GM12878 (cell line): Measurements from ENCODE around the gene DDX39A. TPM values are rescaled to one million over a fixed set of nuclear protein-coding genes. Genes with fewer than 3 reads are reported as not detected.

Source experiments
- ATAC-seq: fragments of 200-7000 bp; cut with Tn5 transposase; 3 replicates; pipeline ENCODE4 v1.9.1; 2020; ENCODE audit warnings: mild to moderate bottlenecking, moderate library complexity
- BruUV-seq: library from RNA; stranded (reverse); fragments of 400-500 nt; replicated peaks from 2 replicates; lab custom pipeline; 2021; lab: Mats Ljungman, UMichigan
- CTCF ChIA-PET: fragments of 300-600 bp; sonication (Branson Sonifier 250); formaldehyde crosslinking; extraction: SDS; loops from one replicate; lab custom pipeline; 2021; ENCODE audit warnings: inconsistent platforms; lab: Yijun Ruan, JAX
- POLR2A ChIA-PET: fragments of 350-600 bp; formaldehyde crosslinking; extraction: SDS; loops from one replicate; lab custom pipeline; 2021; ENCODE audit warnings: inconsistent platforms; lab: Charles Lee
- RAD21 ChIA-PET: fragments of 300-600 bp; sonication (Branson Sonifier 250); formaldehyde crosslinking; loops from one replicate; lab custom pipeline; 2023; ENCODE audit warnings: antibody characterized with exemption; ENCODE audit not compliant: unreplicated experiment; lab: Charles Lee
- SMC1A ChIA-PET: fragments of 300-600 bp; sonication (Branson Sonifier 250); formaldehyde crosslinking; loops from one replicate; lab custom pipeline; 2023; ENCODE audit not compliant: unreplicated experiment, uncharacterized antibody; lab: Charles Lee
- DNase-seq: peaks from one replicate; pipeline ENCODE4 v3.0.0-alpha.2; 2011; ENCODE audit warnings: low read depth, low spot score
- FAIRE-seq: peaks from 3 replicates; lab custom pipeline; 2011; peaks lifted over from hg19 to GRCh38; lab: Jason Lieb, UNC
- H2AFZ ChIP-seq: 2 replicates; pipeline ENCODE4 v1.6.0; 2011; ENCODE audit warnings: low read depth, low read length, control low read depth; ENCODE audit not compliant: control insufficient read depth
- H3K27ac ChIP-seq: 2 replicates; pipeline ENCODE4 v1.5.1; 2011; ENCODE audit warnings: control low read depth; ENCODE audit not compliant: control insufficient read depth, insufficient read depth
- H3K27me3 ChIP-seq, 2 experiments: replicated peaks in 1 of 2; 2 replicates each; pipeline versions ENCODE4 v1.6.0 to v1.6.1; 2011; ENCODE audit warnings: low read length in 1 of 2; ENCODE audit not compliant: control insufficient read depth in 2 of 2, insufficient read depth in 2 of 2
- H3K36me3 ChIP-seq, 2 experiments: 2 replicates each; pipeline ENCODE4 v1.5.1; 2011; ENCODE audit warnings: low read length in 1 of 2; ENCODE audit not compliant: control insufficient read depth in 2 of 2, insufficient read depth in 2 of 2
- H3K4me1 ChIP-seq: 2 replicates; pipeline ENCODE4 v1.6.1; 2011; ENCODE audit warnings: mild to moderate bottlenecking, low read length, moderate library complexity, mixed read lengths; ENCODE audit not compliant: control insufficient read depth, insufficient read depth
- H3K4me2 ChIP-seq: 2 replicates; pipeline ENCODE4 v1.6.0; 2011; ENCODE audit warnings: control low read depth; ENCODE audit not compliant: control insufficient read depth, insufficient read depth
- H3K4me3 ChIP-seq: fragments of 200-600 bp; sonication (generic); 2 replicates; pipeline ENCODE4 v1.5.1; 2016
- H3K79me2 ChIP-seq: 2 replicates; pipeline ENCODE4 v1.6.0; 2011; ENCODE audit warnings: low read length; ENCODE audit not compliant: control insufficient read depth, insufficient read depth
- H3K9ac ChIP-seq: 2 replicates; pipeline ENCODE4 v1.8.0; 2011; ENCODE audit warnings: low read length, control low read depth, mixed read lengths; ENCODE audit not compliant: control insufficient read depth, insufficient read depth
- H3K9me3 ChIP-seq: replicated peaks from 3 replicates; pipeline ENCODE4 v1.5.1; 2011; ENCODE audit warnings: mild to moderate bottlenecking, low read length; ENCODE audit not compliant: control insufficient read depth, insufficient read depth
- H4K20me1 ChIP-seq: 2 replicates; pipeline ENCODE4 v1.6.0; 2011; ENCODE audit not compliant: control insufficient read depth, insufficient read depth
- ATF2 ChIP-seq: IDR thresholded peaks from 2 replicates; pipeline ENCODE4 v1.6.1; 2012; ENCODE audit warnings: low read length, inconsistent platforms
- GATAD2B ChIP-seq: fragments of 450-650 bp; conservative IDR thresholded peaks from 2 replicates; pipeline ENCODE4 v1.6.1; 2017; ENCODE audit warnings: low read depth, mild to moderate bottlenecking, moderate library complexity
- POLR2AphosphoS5 ChIP-seq: IDR thresholded peaks from 2 replicates; pipeline ENCODE4 v1.6.1; 2011; ENCODE audit warnings: mild to moderate bottlenecking, low read length, inconsistent platforms
- ZNF274 ChIP-seq: IDR thresholded peaks from one replicate; pipeline ENCODE4 v1.8.0; 2011; ENCODE audit not compliant: insufficient read length, insufficient read depth
- WGBS: methylation state at CpG from one replicate; pipeline ENCODE4 v1.1.6; 2016; ENCODE audit warnings: low lambda C conversion rate; ENCODE audit not compliant: insufficient replicate concordance, insufficient coverage; ENCODE audit errors: missing lambda C conversion rate; 5-methylcytosine and 5-hydroxymethylcytosine counted together
- in situ Hi-C: fragments of 300-500 bp; cut with MboI; formaldehyde crosslinking; loops from 9 replicates; pipeline ENCODE4 v1.14.3; 2018; ENCODE audit warnings: mixed read lengths
- intact Hi-C: fragments of 100-400 bp; cut with micrococcal nuclease; formaldehyde crosslinking; loops from one replicate; pipeline ENCODE4 v1.14.2; 2022; ENCODE audit not compliant: unreplicated experiment
- polyA plus RNA-seq, 11 experiments: library from polyadenylated mRNA; depleted of rRNA in 4 of 11; unstranded in 6 of 11; stranded (reverse) in 5 of 11; fragments of >200 nt; fragmentation: Nextera tagmentation in 4 of 11; fragmentation: Illumina TruSeq in 1 of 11; extraction: Ambion mirVana in 4 of 11; extraction: Trizol in 1 of 11; gene quantifications; 1 replicate in 1 of 11; 2 replicates in 10 of 11; pipeline versions ENCODE4 v1.2.1 to v1.2.3, GENCODE V29; 2011 to 2016; ENCODE audit warnings: inconsistent platforms in 2 of 11, missing spikeins in 2 of 11, low read depth in 1 of 11
- total RNA-seq, 4 experiments: library from RNA; depleted of rRNA in 3 of 4; stranded (reverse); fragments of >200 nt in 3 of 4; fragmentation: Illumina TruSeq in 1 of 4; extraction: Trizol in 1 of 4; gene quantifications; 2 replicates each; pipeline versions ENCODE4 v1.2.1 to v1.2.3, GENCODE V29; 2013 to 2021
- TF ChIP-seq, protein P1 (sequence below): fragments of 450-650 bp; IDR thresholded peaks from 2 replicates; pipeline ENCODE4 v1.6.1; 2018; ENCODE audit warnings: borderline replicate concordance, mild to moderate bottlenecking; ENCODE audit not compliant: partially characterized antibody
- TF ChIP-seq, protein P2 (sequence below): fragments of 450-650 bp; IDR thresholded peaks from 2 replicates; pipeline ENCODE4 v1.6.1; 2017; ENCODE audit warnings: mild to moderate bottlenecking

DDX39A gene
- total and polyA plus RNA-seq, 10 of the 15 experiments (the other 5 are each of a cell fraction or from before 2014, with no cell fraction given): 113 to 378 (median 224) TPM

- TF ChIP-seq, protein P1, sequence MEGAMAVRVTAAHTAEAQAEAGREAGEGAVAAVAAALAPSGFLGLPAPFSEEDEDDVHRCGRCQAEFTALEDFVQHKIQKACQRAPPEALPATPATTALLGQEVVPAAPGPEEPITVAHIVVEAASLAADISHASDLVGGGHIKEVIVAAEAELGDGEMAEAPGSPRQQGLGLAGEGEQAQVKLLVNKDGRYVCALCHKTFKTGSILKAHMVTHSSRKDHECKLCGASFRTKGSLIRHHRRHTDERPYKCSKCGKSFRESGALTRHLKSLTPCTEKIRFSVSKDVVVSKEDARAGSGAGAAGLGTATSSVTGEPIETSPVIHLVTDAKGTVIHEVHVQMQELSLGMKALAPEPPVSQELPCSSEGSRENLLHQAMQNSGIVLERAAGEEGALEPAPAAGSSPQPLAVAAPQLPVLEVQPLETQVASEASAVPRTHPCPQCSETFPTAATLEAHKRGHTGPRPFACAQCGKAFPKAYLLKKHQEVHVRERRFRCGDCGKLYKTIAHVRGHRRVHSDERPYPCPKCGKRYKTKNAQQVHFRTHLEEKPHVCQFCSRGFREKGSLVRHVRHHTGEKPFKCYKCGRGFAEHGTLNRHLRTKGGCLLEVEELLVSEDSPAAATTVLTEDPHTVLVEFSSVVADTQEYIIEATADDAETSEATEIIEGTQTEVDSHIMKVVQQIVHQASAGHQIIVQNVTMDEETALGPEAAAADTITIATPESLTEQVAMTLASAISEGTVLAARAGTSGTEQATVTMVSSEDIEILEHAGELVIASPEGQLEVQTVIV: no peak
- TF ChIP-seq ATF2: no peak
Observed at GRCh38 chr19:14437578-14438140, 18.5 kb upstream of the DDX39A start (continued).

DNA sequence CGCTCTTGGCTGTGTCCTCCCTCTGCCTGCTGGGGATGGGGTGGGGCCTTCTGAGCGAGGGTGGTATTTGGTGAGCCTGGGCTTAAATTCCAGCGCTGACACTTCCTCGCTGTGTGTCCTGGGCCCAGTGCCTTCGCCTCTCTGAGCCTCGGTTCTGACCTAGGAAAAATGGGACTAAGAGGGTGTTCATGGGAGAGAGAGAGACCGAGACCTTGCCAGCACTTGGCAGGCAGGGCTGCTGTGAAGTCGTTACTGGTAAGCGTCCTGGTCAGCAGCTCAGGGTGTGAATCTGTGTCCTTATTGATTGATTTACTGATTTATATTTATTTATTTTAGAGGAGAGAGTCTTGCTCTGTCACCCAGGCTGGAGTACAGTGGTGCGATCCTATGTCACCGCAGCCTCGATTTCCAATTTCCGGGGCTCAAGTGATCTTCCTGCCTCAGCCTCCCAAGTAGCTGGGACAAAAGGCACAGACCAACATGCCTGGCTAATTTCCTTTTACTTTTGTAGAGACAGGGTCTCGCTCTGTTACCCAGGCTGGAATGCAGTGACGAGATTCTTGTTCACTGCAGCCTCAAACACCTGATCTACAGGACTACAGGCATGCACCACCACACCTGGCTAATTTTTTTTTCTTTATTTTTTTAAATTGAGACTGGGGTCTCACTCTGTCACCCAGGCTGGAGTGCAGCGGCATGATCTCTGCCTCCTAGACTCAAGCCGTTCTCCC, 16.3 kb upstream of the DDX39A start:
- ChIA-PET SMC1A (no interaction called here), RAD21 (no interaction called here), POLR2A (interaction anchor here (0.5 kb wide), 1 partner anchor 15 kb away, joined by 4 read pairs; no protein-coding TSS in a partner anchor), CTCF (interaction anchor here (0.6 kb wide), 1 partner anchor 69 kb away, joined by 3 read pairs; no protein-coding TSS in a partner anchor)
- H3K4me3 ChIP-seq: no peak overlapping the region
- no peak overlapping the region for H2AFZ ChIP-seq
- no peaks in the 10 kb centered on the region for H3K9me3 ChIP-seq
- no peaks in the 10 kb centered on the region for H4K20me1 ChIP-seq
- H3K4me1 ChIP-seq: peaks cover 30% of the 10 kb centered on the region
- 90% methylated on average over 16 of the region's 17 CpGs for WGBS
- no peak overlapping the region for H3K27ac ChIP-seq
- no peak for TF ChIP-seq GATAD2B
- no peak for TF ChIP-seq ZNF274
- no peak for TF ChIP-seq POLR2AphosphoS5
- TF ChIP-seq, protein P2, sequence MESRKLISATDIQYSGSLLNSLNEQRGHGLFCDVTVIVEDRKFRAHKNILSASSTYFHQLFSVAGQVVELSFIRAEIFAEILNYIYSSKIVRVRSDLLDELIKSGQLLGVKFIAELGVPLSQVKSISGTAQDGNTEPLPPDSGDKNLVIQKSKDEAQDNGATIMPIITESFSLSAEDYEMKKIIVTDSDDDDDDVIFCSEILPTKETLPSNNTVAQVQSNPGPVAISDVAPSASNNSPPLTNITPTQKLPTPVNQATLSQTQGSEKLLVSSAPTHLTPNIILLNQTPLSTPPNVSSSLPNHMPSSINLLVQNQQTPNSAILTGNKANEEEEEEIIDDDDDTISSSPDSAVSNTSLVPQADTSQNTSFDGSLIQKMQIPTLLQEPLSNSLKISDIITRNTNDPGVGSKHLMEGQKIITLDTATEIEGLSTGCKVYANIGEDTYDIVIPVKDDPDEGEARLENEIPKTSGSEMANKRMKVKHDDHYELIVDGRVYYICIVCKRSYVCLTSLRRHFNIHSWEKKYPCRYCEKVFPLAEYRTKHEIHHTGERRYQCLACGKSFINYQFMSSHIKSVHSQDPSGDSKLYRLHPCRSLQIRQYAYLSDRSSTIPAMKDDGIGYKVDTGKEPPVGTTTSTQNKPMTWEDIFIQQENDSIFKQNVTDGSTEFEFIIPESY: no peak
- H3K79me2 ChIP-seq: peaks cover 29% of the 10 kb centered on the region
- no peaks in the 10 kb centered on the region for H3K36me3 ChIP-seq
- intact Hi-C loops: no loop called here
- H3K4me2 ChIP-seq: no peak overlapping the region
- ATAC-seq (no peak), FAIRE-seq (no peak), DNase-seq (no peak)
- no peak overlapping the region for H3K9ac ChIP-seq
- in situ Hi-C loops: no loop called here
- no peaks in the 10 kb centered on the region for H3K27me3 ChIP-seq
- no TSS peak for BruUV-seq
